NCI-H748 treated with DMSO at 0.1 percent for 48 hours (cell line): Measurements from ENCODE around the gene UBE2G2.
"Not testable (repeated sequence)": the region's sequence is repeated elsewhere in the genome, so short reads cannot be mapped to it uniquely, and the experiment has no call there.

Experiments used
- DNase-seq: peaks from one replicate; lab custom pipeline; 2025; lab: John Stamatoyannopoulos, UW

UBE2G2 gene

DNA sequence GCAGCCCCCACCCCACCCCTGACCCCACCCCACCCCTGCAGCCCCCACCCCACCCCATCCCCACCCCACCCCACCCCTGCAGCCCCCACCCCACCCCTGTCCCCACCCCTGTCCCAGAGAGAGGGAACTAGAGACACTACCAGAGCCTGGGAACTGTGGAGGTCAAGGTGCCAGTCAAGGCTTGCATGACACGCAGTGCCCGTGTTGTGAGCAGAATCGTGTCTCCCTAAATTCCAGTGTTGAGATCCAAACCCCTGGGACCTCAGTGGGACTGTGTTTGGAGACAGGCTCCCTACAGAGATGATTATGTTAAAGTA is 34.7 kb upstream of the UBE2G2 start:
- DNase-seq, result no peak

DNA sequence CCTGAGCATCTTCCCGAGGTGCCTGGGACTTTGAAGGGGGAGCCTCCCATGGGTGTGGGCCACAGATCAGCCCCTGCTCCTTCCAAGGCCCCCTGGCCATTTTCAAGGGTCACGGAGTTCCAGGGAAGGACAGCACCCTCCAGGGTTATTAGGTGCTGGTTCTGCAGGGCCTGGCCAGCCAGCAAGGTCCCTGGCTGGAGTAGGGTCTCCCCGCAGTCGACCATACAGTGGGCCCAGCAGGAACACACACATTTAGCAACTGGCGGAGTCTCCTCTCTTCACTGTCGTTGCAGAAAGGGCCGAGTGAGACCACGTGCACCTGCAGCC is 34.0 kb upstream of the UBE2G2 start:
- no peak for DNase-seq

DNA sequence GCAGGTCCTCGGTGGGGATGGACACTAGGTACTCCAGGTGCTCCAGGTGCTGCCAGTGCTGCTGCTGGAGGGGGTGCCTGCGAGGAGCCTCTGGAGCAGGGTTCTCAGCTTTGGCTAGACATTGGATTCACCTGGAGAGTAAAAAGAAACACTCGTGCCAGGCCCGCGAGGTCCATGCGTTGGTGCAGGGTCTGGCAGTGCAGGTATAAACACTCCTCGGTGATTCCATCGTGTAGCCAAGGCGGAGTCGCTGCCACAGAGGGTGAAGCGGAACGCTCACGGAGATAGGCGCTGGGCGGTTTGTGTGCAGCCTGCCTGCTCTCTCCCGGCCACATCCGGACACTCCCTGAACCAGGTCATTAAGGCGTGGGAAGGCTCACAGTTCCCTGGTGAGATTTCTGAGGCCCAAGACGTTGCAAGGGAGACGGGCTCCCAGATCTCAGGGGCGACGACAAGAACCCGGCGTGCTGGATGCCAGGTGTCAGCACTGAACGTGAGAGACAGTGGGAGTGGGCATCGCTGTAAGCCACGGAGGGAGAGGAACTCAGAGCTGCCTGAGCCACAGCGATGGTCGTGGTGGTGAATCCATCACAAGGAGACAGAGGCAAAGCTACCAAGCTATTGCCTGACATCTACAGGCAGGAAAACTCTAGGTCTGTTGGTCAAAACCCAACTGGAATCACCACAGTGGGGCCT is 33.5 kb upstream of the UBE2G2 start:
- DNase-seq, result no peak

DNA sequence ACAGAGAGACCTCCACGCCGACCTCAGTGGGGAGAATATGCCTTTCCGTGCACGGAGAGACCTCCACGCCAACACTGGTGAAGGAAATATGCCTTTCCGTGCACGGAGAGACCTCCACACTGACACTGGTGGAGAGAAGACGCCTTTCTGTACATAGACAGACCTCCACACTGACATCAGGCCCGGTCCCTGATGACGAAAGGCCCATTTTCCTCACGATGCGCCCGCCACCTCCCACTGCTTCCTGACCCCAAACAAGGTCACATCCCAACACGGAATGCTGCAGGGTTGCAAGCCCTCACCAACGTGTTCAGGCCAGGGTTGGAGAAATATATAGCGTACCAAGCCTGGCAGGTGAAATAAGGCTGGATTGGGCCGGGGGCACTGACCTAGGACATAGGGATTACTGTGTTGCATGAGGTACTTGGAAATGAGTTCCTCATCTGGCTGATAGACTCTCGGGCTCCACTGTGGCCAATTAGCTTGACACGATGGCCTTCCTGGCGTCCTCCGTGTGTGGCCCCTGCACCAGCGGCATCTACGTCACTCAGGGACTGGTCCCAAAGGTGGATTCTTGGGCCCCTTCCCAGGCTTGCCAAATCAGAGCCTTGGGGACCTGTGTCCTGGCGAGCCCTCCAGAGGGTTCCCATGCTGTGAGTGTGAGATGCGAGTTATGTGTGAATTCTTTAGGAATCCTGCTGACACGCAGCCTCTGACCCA is 32.8 kb upstream of the UBE2G2 start:
- no peak for DNase-seq

DNA sequence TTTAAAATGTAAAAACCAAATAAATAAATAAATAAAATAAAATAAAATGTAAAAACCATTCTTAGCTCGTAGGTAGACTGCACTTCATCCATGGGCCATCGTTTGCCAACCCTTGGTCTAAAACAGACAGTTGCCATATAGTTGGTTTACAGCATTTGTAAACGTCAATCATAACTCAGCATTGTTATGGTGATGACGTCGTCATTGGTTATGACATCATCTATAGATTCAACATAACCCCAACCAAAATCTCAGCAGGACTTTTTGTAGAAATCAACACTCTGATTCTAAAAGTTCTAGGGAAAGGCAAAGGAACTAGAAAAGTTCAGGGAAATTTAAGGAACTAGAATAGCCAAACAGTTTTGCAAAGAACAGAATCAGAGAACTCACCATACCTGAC is 32.0 kb upstream of the UBE2G2 start:
- DNase-seq, result no peak

DNA sequence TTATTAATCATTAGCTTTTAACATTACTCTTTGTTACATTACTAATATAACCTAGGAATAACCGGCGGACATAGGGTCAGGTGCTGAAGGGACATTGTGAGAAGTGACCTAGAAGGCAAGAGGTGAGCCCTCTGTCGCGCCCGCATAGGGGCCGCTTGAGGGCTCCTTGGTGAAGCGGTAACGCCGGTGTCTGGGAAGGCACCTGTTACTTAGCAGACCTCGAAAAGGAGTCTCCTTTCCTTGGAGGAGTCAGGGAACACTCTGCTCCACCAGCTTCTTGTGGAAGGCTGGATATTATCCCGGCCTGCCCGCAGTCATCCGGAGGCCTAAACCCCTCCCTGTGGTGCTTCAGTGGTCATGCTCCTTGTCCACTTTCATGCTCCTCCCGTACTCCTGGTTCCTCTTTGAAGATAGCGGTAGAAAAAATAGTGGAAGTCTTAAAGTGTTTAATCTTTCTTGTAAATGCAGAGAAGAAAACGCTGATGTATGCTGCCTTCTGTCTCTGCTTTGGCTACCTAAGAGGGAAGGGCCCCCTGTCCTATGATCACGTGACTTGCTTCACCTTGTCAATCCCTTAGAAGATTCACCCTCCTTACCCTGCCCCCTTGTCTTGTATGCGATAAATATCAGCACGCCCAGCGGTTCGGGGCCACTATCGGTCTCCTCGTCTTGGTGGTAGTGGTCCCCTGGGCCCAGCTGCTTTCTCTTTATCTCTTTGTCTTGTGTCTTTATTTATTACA is 31.1 kb upstream of the UBE2G2 start:
- DNase-seq, result not testable (repeated sequence)

DNA sequence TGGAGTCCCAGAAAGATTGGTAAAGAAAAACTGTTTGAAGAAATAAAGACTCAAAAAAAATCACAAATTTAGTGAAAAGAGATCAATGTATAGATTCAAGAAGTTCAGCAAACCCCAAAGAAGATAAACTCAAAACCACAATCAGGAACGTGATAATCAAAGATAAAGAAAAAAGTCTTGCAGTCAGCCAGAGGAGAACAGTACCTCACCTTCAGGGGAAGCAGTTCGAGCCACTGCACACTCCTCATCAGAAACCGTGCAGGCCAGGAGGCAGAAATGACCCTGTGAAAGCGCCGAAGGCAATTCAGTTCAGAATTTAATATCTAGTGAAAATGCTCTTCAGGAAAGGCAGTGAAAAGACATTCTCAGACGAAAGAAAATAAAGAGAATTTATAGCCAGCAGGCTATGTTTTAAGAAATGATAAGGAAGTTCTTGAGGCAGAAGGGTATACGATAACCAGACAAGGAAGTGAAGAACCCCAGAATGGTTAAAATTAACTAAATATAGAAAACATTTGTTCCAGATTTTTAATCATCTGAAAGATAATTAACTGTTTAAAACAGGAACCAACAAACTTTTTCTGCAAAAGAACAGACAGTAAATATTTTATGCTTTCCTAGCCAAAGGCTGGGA is 29.7 kb upstream of the UBE2G2 start:
- no peak for DNase-seq

DNA sequence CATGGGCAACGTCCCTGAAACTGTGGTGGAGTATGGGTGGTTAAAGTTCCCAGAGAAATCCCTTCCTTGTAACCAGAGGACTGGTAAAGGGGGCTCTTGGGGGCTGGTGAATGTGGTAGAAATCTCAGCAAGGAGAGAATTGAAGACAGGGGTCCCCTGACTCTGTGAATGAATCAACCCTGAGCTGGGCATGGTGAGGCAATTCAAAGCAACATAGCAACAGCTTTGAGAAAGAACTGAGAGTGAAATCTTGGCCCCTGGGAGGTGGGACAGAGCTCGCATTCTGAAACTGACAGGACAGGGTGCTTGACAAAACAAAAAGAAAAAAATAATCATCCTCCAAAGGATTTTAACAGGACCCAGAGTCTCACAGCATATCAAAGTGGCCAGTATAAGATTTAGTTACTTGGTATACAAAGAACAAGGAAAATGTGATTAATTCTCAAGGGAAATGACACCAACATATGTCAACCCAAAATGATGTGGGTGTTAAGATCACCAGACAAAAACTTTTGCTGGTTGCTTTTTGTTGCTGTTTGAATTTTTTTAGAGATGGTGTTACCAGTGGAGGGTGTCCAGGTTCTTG is 28.0 kb upstream of the UBE2G2 start:
- DNase-seq, result no peak

DNA sequence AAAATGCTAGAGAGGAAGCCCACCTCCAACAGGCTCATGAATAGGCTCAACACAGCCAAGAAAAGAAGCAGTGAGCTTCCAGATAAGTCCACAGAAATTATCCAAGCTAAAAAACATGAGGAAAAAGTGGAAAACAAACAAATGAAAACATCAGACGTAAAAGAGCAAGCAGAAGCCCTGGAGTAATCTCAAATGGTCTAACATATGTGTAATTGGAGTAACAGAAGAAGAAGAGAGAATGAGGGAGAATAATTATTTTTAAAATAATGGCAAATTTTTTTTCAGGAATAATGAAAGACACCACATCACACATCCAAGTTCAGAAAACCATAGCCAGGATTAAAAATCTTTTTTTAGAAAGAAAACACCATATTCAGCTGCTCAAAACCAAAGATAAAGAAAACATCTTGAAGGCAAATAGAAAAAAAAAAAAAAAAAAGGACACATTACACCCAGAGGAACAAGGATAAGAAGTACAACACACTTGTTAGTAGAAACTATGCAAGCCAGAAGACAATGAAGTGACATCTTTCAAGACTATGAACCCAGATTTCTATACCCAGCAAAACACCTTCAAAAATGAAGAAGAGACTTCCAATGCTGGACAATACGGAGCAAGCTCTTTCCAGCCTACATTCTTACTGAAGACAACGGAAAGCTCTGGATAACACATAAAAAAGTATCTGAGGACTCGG is 26.9 kb upstream of the UBE2G2 start:
- DNase-seq, result no peak

DNA sequence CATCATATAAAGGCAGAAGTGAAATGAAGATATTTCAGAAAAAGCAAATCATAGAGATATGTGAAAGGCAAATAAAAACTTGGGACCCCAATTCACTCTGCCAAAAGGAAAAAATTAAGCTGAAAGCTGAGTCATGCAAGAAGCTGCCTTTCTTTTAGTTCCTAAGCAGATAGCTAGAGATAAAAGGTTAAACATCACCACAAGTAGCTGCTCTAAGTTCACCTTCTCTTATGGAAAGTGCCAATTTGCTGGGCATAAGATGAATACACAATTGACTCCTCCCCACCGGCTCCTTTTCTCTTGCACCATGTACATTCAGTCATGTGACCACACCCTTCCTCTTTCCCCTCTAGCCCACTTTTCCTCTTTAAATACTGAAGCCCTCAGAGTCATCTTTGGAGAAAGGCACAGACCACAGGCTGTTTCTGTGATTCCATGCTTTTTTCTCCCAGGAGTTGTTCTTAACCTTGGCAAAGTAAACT is 21.6 kb upstream of the UBE2G2 start:
- no peak for DNase-seq

DNA sequence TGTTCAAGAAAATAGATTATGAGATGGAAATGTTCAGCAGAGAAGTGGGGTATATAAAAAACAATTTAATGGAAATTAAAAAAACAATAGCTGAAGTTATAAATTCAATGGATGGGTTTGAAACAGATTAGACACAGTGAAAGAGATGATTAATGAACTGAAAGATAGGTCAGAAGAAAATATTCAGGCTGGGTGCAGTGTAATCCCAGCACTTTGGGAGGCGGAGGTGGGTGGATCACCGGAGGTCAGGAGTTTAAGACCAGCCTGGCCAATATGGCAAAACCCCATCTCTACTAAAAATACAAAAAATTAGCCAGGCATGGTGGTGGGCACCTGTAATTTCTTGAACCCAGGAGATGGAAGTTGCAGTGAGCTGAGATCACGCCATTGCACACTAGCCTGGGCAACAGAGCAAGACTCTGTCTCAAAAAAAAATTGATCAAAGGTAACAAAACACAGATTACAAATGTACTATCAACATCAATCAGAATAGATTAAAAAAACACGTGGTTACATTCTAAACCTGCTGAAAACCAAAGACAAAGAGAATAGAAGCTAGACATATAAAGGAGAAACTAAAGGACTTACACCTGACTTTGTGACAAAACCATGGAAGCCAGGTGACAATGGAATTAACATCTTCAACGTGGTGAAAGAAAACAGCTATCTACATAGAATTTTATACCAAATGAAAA is 21.0 kb upstream of the UBE2G2 start:
- DNase-seq, result no peak

DNA sequence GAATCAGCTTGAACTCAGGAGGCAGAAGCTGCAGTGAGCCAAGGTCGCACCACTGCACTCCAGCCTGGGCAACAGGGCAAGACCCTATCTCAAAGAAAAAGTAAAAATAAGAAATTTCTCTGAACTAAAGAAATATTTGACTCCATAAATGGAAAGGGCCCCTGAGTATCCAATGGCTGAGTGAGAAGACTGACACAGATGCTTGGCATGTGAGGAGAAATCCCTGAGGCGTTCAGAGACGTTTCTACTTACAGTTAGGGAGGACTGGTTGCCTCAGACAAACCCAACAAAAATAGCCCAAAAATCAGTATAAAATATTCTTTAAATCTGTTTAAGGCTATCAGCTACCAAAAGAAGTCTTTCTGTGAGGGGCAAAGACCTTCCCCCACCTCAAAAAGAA is 19.2 kb upstream of the UBE2G2 start:
- DNase-seq, result no peak

DNA sequence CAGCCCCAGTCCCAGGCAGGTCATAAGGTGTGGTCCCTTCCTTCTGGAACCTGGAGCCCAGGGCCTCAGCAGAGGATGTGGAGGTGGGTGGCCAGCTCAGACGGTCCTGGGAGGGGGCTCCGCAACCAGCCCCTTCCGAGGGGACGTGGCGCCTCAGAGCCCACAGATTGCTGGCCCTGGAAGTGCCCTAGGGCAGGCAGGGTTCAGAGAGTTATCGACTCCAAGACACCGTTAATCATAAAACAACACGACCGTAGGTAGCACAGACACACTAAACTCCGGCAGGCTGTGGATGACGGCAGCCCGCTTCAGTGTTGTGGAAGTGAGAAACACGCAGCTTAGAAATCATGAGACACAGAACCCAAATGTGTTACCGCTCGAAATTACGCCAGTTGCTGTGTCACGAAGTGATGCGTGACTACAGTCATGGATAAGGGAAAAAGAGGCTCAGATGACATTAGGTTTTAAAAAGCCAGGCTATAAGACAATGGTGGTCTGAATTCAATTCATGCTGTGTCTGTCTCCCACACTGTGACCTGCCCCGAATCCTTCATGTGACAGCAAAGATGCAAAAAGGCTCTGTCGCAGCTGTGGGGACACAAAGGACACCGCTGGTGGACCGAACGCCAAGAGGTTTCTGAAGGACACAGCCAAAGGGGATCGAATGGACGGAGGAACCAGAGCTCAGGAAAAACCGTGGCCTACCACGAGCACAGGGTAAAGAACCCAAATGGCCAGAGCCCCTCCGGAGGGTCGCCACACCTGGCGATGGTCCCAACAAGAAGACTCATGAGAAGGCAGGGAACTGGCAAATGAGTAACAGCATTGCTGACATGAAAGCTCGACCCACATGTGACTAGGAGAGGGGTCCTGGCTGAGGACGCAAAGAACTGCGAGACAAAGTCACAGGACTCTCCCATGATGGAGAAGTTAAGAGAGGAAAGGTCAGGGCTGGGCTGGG is 17.9 kb upstream of the UBE2G2 start:
- DNase-seq, result no peak

DNA sequence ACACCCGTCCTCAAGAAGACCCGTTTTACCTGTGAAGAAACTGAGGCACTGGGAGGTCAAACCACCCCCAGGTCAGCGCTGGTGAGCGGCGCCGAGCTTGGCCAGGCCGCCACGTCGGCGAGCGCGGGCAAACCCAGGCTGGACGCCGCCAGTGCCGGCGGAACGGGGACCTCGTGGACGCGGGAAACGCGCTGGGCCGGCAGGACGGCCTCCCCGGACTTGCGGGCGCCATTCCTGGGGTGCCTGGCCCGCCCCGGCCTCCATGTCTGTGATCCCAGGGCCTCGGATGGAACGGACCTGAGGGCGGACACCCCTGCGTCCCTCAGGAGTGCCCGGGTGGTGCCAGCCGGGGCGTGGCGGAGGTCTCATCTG is 17.0 kb upstream of the UBE2G2 start:
- no peak for DNase-seq

DNA sequence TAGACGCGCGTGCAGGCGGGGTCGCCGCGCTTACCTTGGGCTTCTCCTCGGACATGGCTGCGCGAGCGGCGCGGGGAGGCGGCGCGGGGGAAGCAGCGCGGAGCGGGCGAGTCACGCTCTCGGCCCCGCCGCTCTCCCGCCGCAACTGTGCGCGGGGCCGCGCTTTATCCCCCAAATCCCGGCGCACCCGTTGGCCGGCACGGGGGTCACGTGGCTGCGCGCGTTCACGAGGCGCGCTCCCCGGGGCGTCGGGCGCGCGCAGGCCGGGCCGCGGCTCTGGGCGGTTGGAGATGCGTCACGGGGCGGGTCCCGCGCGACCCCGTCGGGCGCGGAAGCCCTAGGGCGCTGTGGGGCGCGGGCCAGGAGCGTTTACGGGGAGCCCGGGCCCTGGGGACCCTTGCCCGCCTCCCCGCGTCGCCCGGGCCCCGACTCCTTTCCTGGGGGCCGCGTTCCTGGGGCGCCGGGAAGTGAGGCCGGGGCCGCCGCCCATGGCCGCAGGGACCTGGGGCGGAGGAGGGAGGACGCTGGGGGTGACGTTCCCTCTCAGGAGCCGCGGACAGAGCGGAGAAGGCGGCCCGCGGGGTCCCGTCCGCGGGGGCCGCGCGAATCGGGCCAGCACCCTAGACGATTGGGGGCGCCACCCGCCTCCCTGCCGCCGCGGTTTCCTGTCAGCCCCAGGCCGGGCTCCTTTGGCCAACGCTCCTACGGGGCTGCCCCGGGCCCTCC is 16.5 kb upstream of the UBE2G2 start, which contains the start of gene SUMO3:
SUMO3 (minus strand) TSS at position 149 of the 726 bp plus-strand sequence; CDS start at position 55, 94 bp downstream.
- peak; percentile 12 for DNase-seq

DNA sequence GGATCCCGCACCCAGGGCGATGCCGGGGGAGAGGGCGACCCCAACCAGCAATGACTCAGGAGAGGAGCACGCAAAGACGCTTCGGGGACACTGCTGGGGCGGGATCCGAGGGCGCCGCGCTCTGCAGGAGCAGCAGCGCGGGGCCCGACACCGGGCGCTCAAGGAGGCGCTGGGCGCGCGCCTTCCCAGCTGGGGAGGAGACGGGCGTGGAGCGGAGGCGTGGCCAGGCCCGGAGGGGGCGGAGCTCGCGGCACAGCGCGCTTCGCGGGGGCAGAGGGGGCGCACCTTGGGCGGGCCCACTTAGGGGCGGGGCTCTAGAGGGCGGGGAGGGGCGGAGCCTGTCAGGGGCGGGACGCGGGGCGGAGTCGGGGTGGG is 15.9 kb upstream of the UBE2G2 start:
- peak; percentile 38 for DNase-seq

DNA sequence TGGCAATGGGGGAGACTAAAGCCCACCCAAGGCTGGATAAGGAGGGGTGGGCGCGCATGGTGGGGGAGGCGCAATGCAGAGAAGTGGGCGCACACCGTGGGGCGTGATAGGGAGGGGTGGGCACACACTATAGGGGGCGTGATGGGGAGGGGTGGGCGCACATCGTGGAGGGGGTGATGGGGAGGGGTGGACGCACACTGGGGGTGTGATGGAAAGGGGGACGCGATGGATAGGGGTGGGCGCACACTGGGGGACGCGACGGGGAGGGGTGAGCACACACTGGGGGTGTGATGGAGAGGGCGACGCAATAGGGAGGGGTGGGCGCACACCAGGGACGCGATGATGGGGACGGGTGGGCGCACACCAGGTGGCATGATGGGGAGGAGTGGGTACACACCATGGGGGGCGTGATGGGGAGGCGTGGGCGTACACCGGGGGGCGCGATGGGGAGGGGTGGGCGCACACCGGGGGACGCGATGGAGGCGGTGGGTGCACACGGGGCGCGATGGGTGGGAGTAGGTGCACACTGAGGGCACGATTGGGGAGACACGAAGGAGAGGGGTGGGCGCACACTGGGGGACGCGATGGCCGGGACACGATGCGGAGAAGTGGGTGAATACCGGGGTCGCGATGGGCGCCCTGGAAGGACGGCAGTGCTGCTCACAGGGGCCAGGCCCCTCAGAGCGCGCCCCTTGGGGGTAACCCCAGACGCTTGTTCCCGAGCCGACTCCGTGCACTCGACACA is 15.3 kb upstream of the UBE2G2 start:
- DNase-seq, result no peak

DNA sequence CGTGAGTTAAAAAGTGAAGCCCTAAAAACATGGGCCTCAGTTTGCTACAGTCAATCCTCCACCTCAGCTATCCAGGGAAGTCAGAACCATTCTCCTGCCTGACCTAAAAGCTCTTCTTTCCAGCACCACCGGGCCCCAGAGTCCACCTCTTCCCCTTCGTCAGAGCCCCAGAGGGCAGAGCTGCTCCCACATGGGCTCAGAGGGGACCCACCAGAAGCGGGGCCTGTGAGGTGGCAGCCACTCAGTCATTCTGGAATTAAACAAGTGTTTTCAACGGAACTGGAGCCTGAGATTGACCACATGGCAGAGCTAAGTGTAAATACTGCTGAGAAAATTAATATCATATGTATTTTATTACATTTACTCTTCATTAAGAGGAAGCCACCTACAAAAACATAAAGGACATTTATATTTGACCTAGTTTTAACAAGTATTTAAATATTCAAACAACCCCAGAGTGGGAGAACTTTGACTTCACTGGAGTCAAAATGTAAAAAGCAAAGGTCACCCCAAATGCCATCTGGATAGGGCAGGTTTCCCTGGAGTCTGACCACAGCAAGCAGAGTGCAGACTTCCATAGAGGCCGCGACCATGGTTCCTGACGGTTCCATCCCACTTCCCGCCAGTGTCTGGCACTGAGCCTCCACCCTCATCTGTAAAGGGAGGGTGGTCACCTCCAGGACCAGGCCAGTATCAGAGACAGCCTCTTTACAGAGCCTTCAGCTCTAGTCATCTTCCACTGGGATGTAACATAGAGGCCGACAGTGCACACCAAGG is 14.4 kb upstream of the UBE2G2 start:
- DNase-seq, result no peak
